Astrocyte of the spinal cord (primary cell): ENCODE measurements around the gene WAS.
"Not testable (repeated sequence)": the region's sequence is repeated elsewhere in the genome, so short reads cannot be mapped to it uniquely, and the experiment has no call there.

Experiments
- DNase-seq: peaks from one replicate; pipeline ENCODE4 v3.0.0; 2011; ENCODE audit warnings: low read depth, low spot score
- H3K4me3 ChIP-seq: 2 replicates; pipeline ENCODE4 v1.5.1; 2011; ENCODE audit warnings: low read depth, mild to moderate bottlenecking, low read length, moderate library complexity
- CTCF ChIP-seq: IDR thresholded peaks from 2 replicates; pipeline ENCODE4 v1.5.1; 2012; ENCODE audit warnings: low read depth, mild to moderate bottlenecking, low read length, inconsistent platforms
- in situ Hi-C: cut with HindIII; loops from 2 replicates; pipeline ENCODE4 v1.10.0; 2017; ENCODE audit warnings: low sequenced_read_pairs

The WAS gene

DNA sequence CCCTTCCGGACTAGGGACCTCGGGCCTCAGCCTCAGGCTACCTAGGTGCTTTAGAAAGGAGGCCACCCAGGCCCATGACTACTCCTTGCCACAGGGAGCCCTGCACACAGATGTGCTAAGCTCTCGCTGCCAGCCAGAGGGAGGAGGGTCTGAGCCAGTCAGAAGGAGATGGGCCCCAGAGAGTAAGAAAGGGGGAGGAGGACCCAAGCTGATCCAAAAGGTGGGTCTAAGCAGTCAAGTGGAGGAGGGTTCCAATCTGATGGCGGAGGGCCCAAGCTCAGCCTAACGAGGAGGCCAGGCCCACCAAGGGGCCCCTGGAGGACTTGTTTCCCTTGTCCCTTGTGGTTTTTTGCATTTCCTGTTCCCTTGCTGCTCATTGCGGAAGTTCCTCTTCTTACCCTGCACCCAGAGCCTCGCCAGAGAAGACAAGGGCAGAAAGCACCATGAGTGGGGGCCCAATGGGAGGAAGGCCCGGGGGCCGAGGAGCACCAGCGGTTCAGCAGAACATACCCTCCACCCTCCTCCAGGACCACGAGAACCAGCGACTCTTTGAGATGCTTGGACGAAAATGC lies at the start of gene WAS:
TSS of gene WAS (plus strand) at position 389 of the 572 bp plus-strand sequence. CDS start at position 444, 55 bp downstream.
- TF ChIP-seq CTCF: no peak
- in situ Hi-C loops: no loop called here
- no peak for DNase-seq
- H3K4me3 ChIP-seq: no peak within 1 kb of the TSS

DNA sequence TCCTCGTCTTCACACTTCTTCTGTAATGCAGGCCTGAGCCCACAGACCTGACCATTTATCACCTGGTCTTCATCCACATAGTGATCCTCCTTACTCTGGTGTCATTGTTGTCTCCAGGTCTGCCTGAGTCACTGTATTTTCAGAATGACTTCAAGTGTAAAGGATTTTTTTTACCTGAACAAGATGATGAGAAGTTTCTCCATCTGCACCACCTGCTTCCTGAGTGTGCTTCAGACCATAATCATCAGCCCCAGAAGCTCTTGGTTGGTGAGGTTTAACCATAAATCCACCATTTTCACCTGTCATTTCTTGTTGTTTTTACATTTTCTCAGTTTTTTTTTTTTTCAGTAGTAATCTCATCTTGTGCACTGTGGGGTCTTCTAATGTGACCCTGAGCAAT lies 47.3 kb upstream of the WAS start:
- no peak overlapping the region for H3K4me3 ChIP-seq
- no peak for DNase-seq
- in situ Hi-C loops: no loop called here
- TF ChIP-seq CTCF: no peak

DNA sequence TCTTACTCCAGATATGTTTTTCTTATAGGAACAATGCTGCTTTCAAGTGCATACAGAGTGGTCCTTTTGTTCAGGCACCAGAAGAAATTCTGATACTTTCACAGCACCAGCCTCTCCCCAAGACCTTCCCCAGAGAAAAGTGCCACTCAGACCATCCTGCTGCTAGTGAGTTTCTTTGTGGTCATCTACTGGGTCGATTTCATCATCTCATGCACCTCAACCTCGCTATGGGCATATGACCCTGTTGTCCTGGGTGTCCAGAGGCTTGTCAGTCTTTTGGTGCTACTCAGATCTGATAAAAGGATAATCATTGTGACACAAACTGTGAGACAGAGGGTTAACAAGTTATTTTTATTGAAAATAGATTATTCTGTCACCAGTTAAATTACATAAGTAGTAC lies 46.8 kb upstream of the WAS start:
- H3K4me3 ChIP-seq: no peak overlapping the region
- in situ Hi-C loops: no loop called here
- no peak for TF ChIP-seq CTCF
- DNase-seq: no peak

GRCh38 chrX:48645669-48646068 lies 37.9 kb upstream of the WAS start:
- H3K4me3 ChIP-seq: no peak overlapping the region
- no peak for DNase-seq
- in situ Hi-C loops: no loop called here
- no peak for TF ChIP-seq CTCF

DNA sequence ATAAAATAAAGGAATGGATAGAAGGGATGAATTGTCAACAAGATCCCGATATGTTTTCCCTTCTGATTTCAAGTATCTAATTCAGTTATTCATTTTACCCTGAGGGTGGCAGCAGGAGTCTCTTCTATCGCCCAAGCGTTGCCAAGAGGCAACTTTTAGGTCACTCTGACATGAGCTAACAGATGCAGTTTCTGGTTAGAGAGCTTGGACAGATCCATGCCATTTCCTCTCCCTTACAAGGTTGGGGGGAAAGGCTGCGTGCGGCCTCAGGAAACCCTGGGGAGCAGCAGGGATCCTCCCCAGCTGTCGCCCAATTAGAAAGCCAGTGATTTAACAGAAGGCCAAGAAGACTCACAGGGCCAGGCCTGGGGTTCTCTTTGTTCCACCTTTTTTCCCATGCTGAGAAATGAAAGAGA lies 35.3 kb upstream of the WAS start:
- in situ Hi-C loops: no loop called here
- no peak overlapping the region for H3K4me3 ChIP-seq
- peak; percentile 52 for DNase-seq
- TF ChIP-seq CTCF: peak; percentile 14

GRCh38 chrX:48649102-48649501 lies 34.5 kb upstream of the WAS start:
- H3K4me3 ChIP-seq: no peak overlapping the region
- DNase-seq: no peak
- in situ Hi-C loops: no loop called here
- no peak for TF ChIP-seq CTCF

GRCh38 chrX:48652055-48652579 lies 31.5 kb upstream of the WAS start:
- DNase-seq, H3K4me3 ChIP-seq, in situ Hi-C loops: not testable (repeated sequence)

GRCh38 chrX:48654746-48655145 lies 28.9 kb upstream of the WAS start:
- in situ Hi-C loops, H3K4me3 ChIP-seq, DNase-seq: not testable (repeated sequence)

GRCh38 chrX:48659686-48660085 lies 23.9 kb upstream of the WAS start:
- DNase-seq, in situ Hi-C loops, H3K4me3 ChIP-seq: not testable (repeated sequence)
